IMR-90 (cell line): ENCODE measurements around the gene INHA. TPM values are rescaled to one million over a fixed set of nuclear protein-coding genes. Genes with fewer than 3 reads are reported as not detected.

ENCODE experiments used
- ATAC-seq: fragments of 200-7000 bp; cut with Tn5 transposase; 2 replicates; pipeline ENCODE4 v1.9.1; 2020; ENCODE audit warnings: low read depth, mild to moderate bottlenecking, moderate library complexity
- BruUV-seq: library from RNA; stranded (reverse); fragments of 400-500 nt; replicated peaks from 2 replicates; lab custom pipeline; 2021; lab: Mats Ljungman, UMichigan
- CTCF ChIA-PET: fragments of 300-600 bp; formaldehyde crosslinking; extraction: SDS; loops from one replicate; lab custom pipeline; 2021; ENCODE audit warnings: antibody characterized with exemption; lab: Yijun Ruan, JAX
- POLR2A ChIA-PET: fragments of 300-600 bp; sonication (Branson Sonifier 250); formaldehyde crosslinking; loops from one replicate; lab custom pipeline; 2022; ENCODE audit warnings: antibody characterized with exemption; ENCODE audit not compliant: unreplicated experiment; lab: Charles Lee
- DNase-seq: peaks from one replicate; pipeline ENCODE4 v3.0.0; 2013
- H2AFZ ChIP-seq: replicated peaks from 2 replicates; pipeline ENCODE3; 2013; ENCODE audit warnings: low read length, mild to moderate bottlenecking; ENCODE audit not compliant: poor library complexity
- H2AK5ac ChIP-seq: 2 replicates; pipeline ENCODE4 v1.6.1; 2013; ENCODE audit warnings: low read depth, low read length, inconsistent platforms
- H2AK9ac ChIP-seq: replicated peaks from 2 replicates; pipeline ENCODE3; 2013; ENCODE audit warnings: mild to moderate bottlenecking, low read depth, low read length, moderate library complexity; ENCODE audit not compliant: poor library complexity
- H2BK120ac ChIP-seq: 2 replicates; pipeline ENCODE4 v1.6.1; 2013; ENCODE audit warnings: low read depth, low read length, inconsistent platforms
- H2BK15ac ChIP-seq: 3 replicates; pipeline ENCODE4 v1.6.1; 2013; ENCODE audit warnings: low read depth, low read length, inconsistent platforms
- H2BK20ac ChIP-seq: 2 replicates; pipeline ENCODE4 v1.6.1; 2013; ENCODE audit warnings: low read depth, mild to moderate bottlenecking, inconsistent platforms, low read length, moderate library complexity
- H2BK5ac ChIP-seq: 2 replicates; pipeline ENCODE4 v1.6.1; 2013; ENCODE audit warnings: mild to moderate bottlenecking, low read depth, low read length, inconsistent platforms; ENCODE audit not compliant: poor library complexity, severe bottlenecking
- H3K14ac ChIP-seq: replicated peaks from 2 replicates; pipeline ENCODE4 v1.6.1; 2013; ENCODE audit warnings: low read depth, low read length, inconsistent platforms
- H3K18ac ChIP-seq: 2 replicates; pipeline ENCODE4 v1.6.1; 2013; ENCODE audit warnings: low read depth, low read length, control low read depth
- H3K23ac ChIP-seq: 2 replicates; pipeline ENCODE4 v1.6.1; 2013; ENCODE audit warnings: low read depth, low read length, inconsistent platforms
- H3K27ac ChIP-seq: 2 replicates; pipeline ENCODE4 v1.5.1; 2013; ENCODE audit warnings: mild to moderate bottlenecking, control low read depth, low read length; ENCODE audit not compliant: insufficient read depth
- H3K27me3 ChIP-seq: 2 replicates; pipeline ENCODE4 v1.6.1; 2013; ENCODE audit warnings: low read length; ENCODE audit not compliant: control insufficient read depth, insufficient read depth
- H3K36me3 ChIP-seq: 2 replicates; pipeline ENCODE4 v1.6.1; 2013; ENCODE audit warnings: low read length, mixed read lengths; ENCODE audit not compliant: control insufficient read depth, insufficient read depth
- H3K4ac ChIP-seq: 2 replicates; pipeline ENCODE4 v1.6.1; 2013; ENCODE audit warnings: low read depth, low read length, inconsistent platforms
- H3K4me1 ChIP-seq: 2 replicates; pipeline ENCODE4 v1.6.1; 2013; ENCODE audit warnings: low read length, mixed read lengths; ENCODE audit not compliant: control insufficient read depth, insufficient read depth
- H3K4me2 ChIP-seq: 2 replicates; pipeline ENCODE4 v1.6.1; 2013; ENCODE audit warnings: low read depth, mild to moderate bottlenecking, control low read depth, low read length, moderate library complexity
- H3K4me3 ChIP-seq: 2 replicates; pipeline ENCODE4 v1.5.1; 2013; ENCODE audit warnings: low read depth, mild to moderate bottlenecking, control low read depth, low read length, moderate library complexity; ENCODE audit not compliant: insufficient read depth
- H3K56ac ChIP-seq: 2 replicates; pipeline ENCODE4 v1.6.1; 2013; ENCODE audit warnings: low read length, inconsistent platforms; ENCODE audit not compliant: insufficient read depth; ENCODE audit errors: extremely low read depth
- H3K79me1 ChIP-seq, 2 experiments: 2 replicates each; pipeline ENCODE4 v1.6.1; 2013; ENCODE audit warnings: low read length in 2 of 2, inconsistent platforms in 1 of 2, low read depth in 1 of 2
- H3K9ac ChIP-seq: 2 replicates; pipeline ENCODE4 v1.6.1; 2013; ENCODE audit warnings: low read depth, low read length, control low read depth
- H3K9me1 ChIP-seq: 2 replicates; pipeline ENCODE4 v1.6.1; 2013; ENCODE audit warnings: low read length, inconsistent platforms; ENCODE audit not compliant: insufficient read depth
- H3K9me3 ChIP-seq: 2 replicates; pipeline ENCODE4 v1.6.1; 2013; ENCODE audit warnings: low read length; ENCODE audit not compliant: control insufficient read depth, insufficient read depth
- H4K20me1 ChIP-seq: 2 replicates; pipeline ENCODE4 v1.6.1; 2013; ENCODE audit warnings: low read length, inconsistent platforms; ENCODE audit not compliant: insufficient read depth
- H4K5ac ChIP-seq: 2 replicates; pipeline ENCODE4 v1.6.1; 2013; ENCODE audit warnings: mild to moderate bottlenecking, low read depth, low read length, control low read depth
- H4K8ac ChIP-seq, 2 experiments: 2 replicates each; pipeline ENCODE4 v1.6.1; 2013; ENCODE audit warnings: low read depth in 2 of 2, low read length in 2 of 2, control low read depth in 1 of 2, inconsistent platforms in 1 of 2
- H4K91ac ChIP-seq: 2 replicates; pipeline ENCODE4 v1.6.1; 2013; ENCODE audit warnings: low read depth, low read length, inconsistent platforms; ENCODE audit not compliant: insufficient read depth
- CEBPB ChIP-seq: IDR thresholded peaks from 2 replicates; pipeline ENCODE4 v1.6.1; 2012; ENCODE audit warnings: low read depth, low read length, improper control_type of control experiment
- CHD1 ChIP-seq: IDR thresholded peaks from 2 replicates; pipeline ENCODE4 v1.6.1; 2012; ENCODE audit warnings: low read depth, low read length, improper control_type of control experiment
- CTCF ChIP-seq: conservative IDR thresholded peaks from 2 replicates; pipeline ENCODE4 v1.5.1; 2012; ENCODE audit warnings: mild to moderate bottlenecking, low read depth, low read length, improper control_type of control experiment
- FOS ChIP-seq: fragments of 150-350 bp; IDR thresholded peaks from 2 replicates; pipeline ENCODE4 v1.6.1; 2016; ENCODE audit warnings: low read depth, low read length
- MXI1 ChIP-seq: IDR thresholded peaks from 2 replicates; pipeline ENCODE4 v1.6.1; 2012; ENCODE audit warnings: low read depth, mild to moderate bottlenecking, low read length, moderate library complexity, borderline replicate concordance
- RAD21 ChIP-seq: IDR thresholded peaks from 2 replicates; pipeline ENCODE4 v1.6.1; 2012; ENCODE audit warnings: low read length, improper control_type of control experiment
- WGBS, 2 experiments: methylation state at CpG; one replicate each; pipeline versions ENCODE4 v1.1.5 to v1.1.7; 2013; ENCODE audit warnings: missing lambda C conversion rate in 2 of 2; ENCODE audit not compliant: insufficient read length in 1 of 2; ENCODE audit errors: extremely low coverage in 2 of 2; 5-methylcytosine and 5-hydroxymethylcytosine counted together
- dilution Hi-C: fragments of 300-500 bp; cut with HindIII; formaldehyde crosslinking; loops from one replicate; pipeline ENCODE4 v1.14.3; 2018; ENCODE audit warnings: low sequenced_read_pairs; ENCODE audit not compliant: unreplicated experiment
- in situ Hi-C: fragments of 300-500 bp; cut with MboI; formaldehyde crosslinking; loops from 3 replicates; pipeline ENCODE4 v1.14.3; 2019; ENCODE audit warnings: low sequenced_read_pairs, inconsistent platforms, mixed read lengths
- intact Hi-C: fragments of 100-400 bp; cut with micrococcal nuclease; formaldehyde crosslinking; loops from 2 replicates; pipeline ENCODE4 v1.10.0; 2022
- polyA plus RNA-seq, 3 experiments: library from polyadenylated mRNA; depleted of rRNA; stranded (reverse); fragments of >200 nt; gene quantifications; 2 replicates each; pipeline ENCODE4 v1.2.3, GENCODE V29; 2012; ENCODE audit warnings: low replicate concordance in 1 of 3
- total RNA-seq: library from RNA; depleted of rRNA; stranded (reverse); fragments of >200 nt; gene quantifications from 2 replicates; pipeline ENCODE4 v1.2.3, GENCODE V29; 2012

INHA gene
- total and polyA plus RNA-seq, 2 of the 4 experiments (the other 2 are of a cell fraction) = 0.96 TPM; not detected in 1

DNA sequence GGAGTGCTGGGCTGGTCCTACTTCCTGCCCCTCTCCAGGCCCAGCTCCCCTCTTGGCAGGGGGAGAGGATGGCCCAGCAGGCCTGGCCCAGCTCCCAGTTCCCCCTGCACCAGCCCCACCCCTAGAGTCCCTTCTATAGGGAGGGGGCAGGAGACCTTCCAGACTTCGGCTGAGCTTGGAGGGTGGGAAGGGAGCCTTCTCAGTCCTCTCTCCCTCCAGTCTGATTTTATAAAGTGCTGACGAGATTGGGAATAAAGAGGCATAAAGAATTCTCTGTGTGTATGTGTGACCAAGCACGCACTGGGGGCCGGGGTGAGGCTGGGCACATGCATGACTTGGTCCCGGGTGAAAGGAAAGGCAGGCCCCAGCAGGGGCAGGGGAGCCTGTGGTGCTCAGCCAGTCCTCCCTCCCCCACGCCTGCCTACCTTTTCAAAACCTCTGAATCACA, 33.6 kb upstream of the INHA start:
- H3K27me3 ChIP-seq = peaks cover under 1% of the 10 kb centered on the region; the same call in 1 of the 2 replicates
- POLR2A ChIA-PET = no interaction called here
- no peaks in the 10 kb centered on the region for H3K9me3 ChIP-seq
- H3K9ac ChIP-seq = peak overlapping the region; percentile 0; the same call in 1 of the 2 replicates
- H3K23ac ChIP-seq = no peak overlapping the region
- peaks cover 6 to 38% of the 10 kb centered on the region in 2 experiments; a peak in 3 of 4 replicates for H3K79me1 ChIP-seq
- no peak overlapping the region for H3K14ac ChIP-seq
- peak overlapping the region; percentile 89 for H2AK9ac ChIP-seq
- in situ Hi-C loops = no loop called here
- H4K5ac ChIP-seq = no peak overlapping the region
- no peak for TF ChIP-seq CHD1
- TF ChIP-seq RAD21 = no peak
- TF ChIP-seq FOS = no peak
- no peak for TF ChIP-seq MXI1
- no peak for TF ChIP-seq CEBPB
- TF ChIP-seq CTCF = no peak
- H3K27ac ChIP-seq = peak overlapping the region; percentile 22; the same call in 1 of the 2 replicates
- dilution Hi-C loops = no loop called here
- peaks cover 26% of the 10 kb centered on the region for H3K36me3 ChIP-seq
- no peak overlapping the region for H3K4me2 ChIP-seq
- H4K8ac ChIP-seq = no peak overlapping the region; a peak in 1 of 4 replicates
- H2AK5ac ChIP-seq = no peak overlapping the region
- no CpG with 5 or more reads among the region's 6 CpGs for WGBS, 2 experiments
- H3K4me1 ChIP-seq = peaks cover 24% of the 10 kb centered on the region
- H2BK20ac ChIP-seq = no peak overlapping the region
- CTCF ChIA-PET = interaction anchor here (0.6 kb wide), 1 partner anchor 9 kb away, joined by 3 read pairs; no protein-coding TSS in a partner anchor
- no peak overlapping the region for H2BK5ac ChIP-seq
- intact Hi-C loops = no loop called here
- H2BK15ac ChIP-seq = no peak overlapping the region
- no peak overlapping the region for H3K4me3 ChIP-seq
- no peak overlapping the region for H3K4ac ChIP-seq
- H2BK120ac ChIP-seq = no peak overlapping the region
- H3K18ac ChIP-seq = no peak overlapping the region; the same call in 1 of the 2 replicates
- DNase-seq (peak; percentile 25), ATAC-seq (peak; percentile 3)
- peaks cover 28% of the 10 kb centered on the region for H4K20me1 ChIP-seq
- H3K56ac ChIP-seq = no peak overlapping the region
- no peak overlapping the region for H2AFZ ChIP-seq
- peak overlapping the region; percentile 4; the same call in 1 of the 2 replicates for H4K91ac ChIP-seq
- 0 out of 2 replicates have a peak, but pooled peaks cover 2% of the 10 kb centered on the region for H3K9me1 ChIP-seq
- BruUV-seq = no TSS peak
